Osteoblast (primary cell): Measurements from ENCODE around the gene CARHSP1. TPM values are rescaled to one million over a fixed set of nuclear protein-coding genes. Genes with fewer than 3 reads are reported as not detected.
"Not testable (repeated sequence)": the region's sequence is repeated elsewhere in the genome, so short reads cannot be mapped to it uniquely, and the experiment has no call there.

ENCODE experiments used
- DNase-seq: peaks from one replicate; pipeline ENCODE4 v3.0.0; 2011; ENCODE audit warnings: low spot score, mixed read lengths; ENCODE audit not compliant: insufficient read length; ENCODE audit errors: missing footprints
- H2AFZ ChIP-seq: 2 replicates; pipeline ENCODE4 v1.6.0; 2011; ENCODE audit warnings: mild to moderate bottlenecking, low read length
- H3K27ac ChIP-seq: 2 replicates; pipeline ENCODE4 v1.5.1; 2011; ENCODE audit warnings: mild to moderate bottlenecking, low read depth, low read length, moderate library complexity
- H3K27me3 ChIP-seq: 2 replicates; pipeline ENCODE4 v1.6.0; 2012; ENCODE audit warnings: mild to moderate bottlenecking, control low read depth, inconsistent platforms, low read length, moderate library complexity; ENCODE audit not compliant: insufficient read depth
- H3K36me3 ChIP-seq: 2 replicates; pipeline ENCODE4 v1.5.1; 2011; ENCODE audit warnings: mild to moderate bottlenecking, low read length, control low read depth, moderate library complexity; ENCODE audit not compliant: insufficient read depth
- H3K4me1 ChIP-seq: 2 replicates; pipeline ENCODE4 v1.5.1; 2011; ENCODE audit warnings: mild to moderate bottlenecking, low read length, control low read depth, moderate library complexity; ENCODE audit not compliant: insufficient read depth
- H3K4me2 ChIP-seq: 2 replicates; pipeline ENCODE4 v1.6.0; 2011; ENCODE audit warnings: mild to moderate bottlenecking, low read length; ENCODE audit not compliant: insufficient read depth
- H3K4me3 ChIP-seq: fragments of 200-600 bp; sonication (generic); 3 replicates; pipeline ENCODE4 v1.5.1; 2012; ENCODE audit warnings: mild to moderate bottlenecking, low read length, inconsistent platforms; ENCODE audit not compliant: insufficient read depth
- H3K79me2 ChIP-seq: 2 replicates; pipeline ENCODE4 v1.6.0; 2012; ENCODE audit warnings: mild to moderate bottlenecking, low read length, control low read depth, inconsistent platforms; ENCODE audit not compliant: insufficient read depth
- H3K9me3 ChIP-seq: 2 replicates; pipeline ENCODE4 v1.5.1; 2011; ENCODE audit warnings: low read depth, low read length, control low read depth
- H4K20me1 ChIP-seq: 2 replicates; pipeline ENCODE4 v1.6.0; 2012; ENCODE audit warnings: mild to moderate bottlenecking, low read length, control low read depth; ENCODE audit not compliant: insufficient read depth
- total RNA-seq: library from RNA; depleted of rRNA; stranded (reverse); fragments of >200 nt; gene quantifications from 2 replicates; pipeline ENCODE4 v1.2.3, GENCODE V29; 2012
- TF ChIP-seq, protein P1 (sequence below): IDR thresholded peaks from 2 replicates; pipeline ENCODE4 v1.5.1; 2011; ENCODE audit warnings: mild to moderate bottlenecking, low read depth, low read length, moderate library complexity; ENCODE audit errors: extremely low read depth

Gene CARHSP1
- total RNA-seq, 1 donor = 92.6 TPM

DNA sequence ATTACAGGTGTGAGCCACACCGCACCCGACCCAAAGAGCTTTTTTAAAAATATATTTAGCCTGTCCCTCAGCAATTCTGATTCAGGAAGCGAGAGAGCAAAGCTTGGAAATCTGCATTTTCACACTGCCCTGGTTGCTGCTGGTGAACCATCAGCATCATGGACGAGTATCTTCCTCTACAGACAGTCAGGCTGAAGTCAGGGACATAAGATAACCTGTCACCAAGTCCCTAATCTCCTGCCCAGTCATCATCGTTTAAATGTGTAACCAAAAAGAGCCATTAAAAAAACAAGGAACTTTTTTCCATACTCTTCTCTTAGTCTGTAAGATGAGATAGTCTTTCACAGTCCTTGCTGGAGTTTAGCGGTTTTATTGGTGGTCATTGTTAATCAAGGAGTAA is 64.5 kb downstream of the CARHSP1 start:
- Histone ChIP-seq H3K27ac (no peak overlapping the region), H3K36me3 (peaks cover 84% of the 10 kb centered on the region), H3K4me2 (no peak overlapping the region), H4K20me1 (peaks cover 50% of the 10 kb centered on the region), H3K79me2 (peaks cover 88% of the 10 kb centered on the region), H3K27me3 (no peaks in the 10 kb centered on the region), H2AFZ (no peak overlapping the region), H3K4me1 (peaks cover 10% of the 10 kb centered on the region), H3K9me3 (no peaks in the 10 kb centered on the region), H3K4me3 (no peak overlapping the region)
- TF ChIP-seq, protein P1, sequence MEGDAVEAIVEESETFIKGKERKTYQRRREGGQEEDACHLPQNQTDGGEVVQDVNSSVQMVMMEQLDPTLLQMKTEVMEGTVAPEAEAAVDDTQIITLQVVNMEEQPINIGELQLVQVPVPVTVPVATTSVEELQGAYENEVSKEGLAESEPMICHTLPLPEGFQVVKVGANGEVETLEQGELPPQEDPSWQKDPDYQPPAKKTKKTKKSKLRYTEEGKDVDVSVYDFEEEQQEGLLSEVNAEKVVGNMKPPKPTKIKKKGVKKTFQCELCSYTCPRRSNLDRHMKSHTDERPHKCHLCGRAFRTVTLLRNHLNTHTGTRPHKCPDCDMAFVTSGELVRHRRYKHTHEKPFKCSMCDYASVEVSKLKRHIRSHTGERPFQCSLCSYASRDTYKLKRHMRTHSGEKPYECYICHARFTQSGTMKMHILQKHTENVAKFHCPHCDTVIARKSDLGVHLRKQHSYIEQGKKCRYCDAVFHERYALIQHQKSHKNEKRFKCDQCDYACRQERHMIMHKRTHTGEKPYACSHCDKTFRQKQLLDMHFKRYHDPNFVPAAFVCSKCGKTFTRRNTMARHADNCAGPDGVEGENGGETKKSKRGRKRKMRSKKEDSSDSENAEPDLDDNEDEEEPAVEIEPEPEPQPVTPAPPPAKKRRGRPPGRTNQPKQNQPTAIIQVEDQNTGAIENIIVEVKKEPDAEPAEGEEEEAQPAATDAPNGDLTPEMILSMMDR = no peak
- DNase-seq = no peak

DNA sequence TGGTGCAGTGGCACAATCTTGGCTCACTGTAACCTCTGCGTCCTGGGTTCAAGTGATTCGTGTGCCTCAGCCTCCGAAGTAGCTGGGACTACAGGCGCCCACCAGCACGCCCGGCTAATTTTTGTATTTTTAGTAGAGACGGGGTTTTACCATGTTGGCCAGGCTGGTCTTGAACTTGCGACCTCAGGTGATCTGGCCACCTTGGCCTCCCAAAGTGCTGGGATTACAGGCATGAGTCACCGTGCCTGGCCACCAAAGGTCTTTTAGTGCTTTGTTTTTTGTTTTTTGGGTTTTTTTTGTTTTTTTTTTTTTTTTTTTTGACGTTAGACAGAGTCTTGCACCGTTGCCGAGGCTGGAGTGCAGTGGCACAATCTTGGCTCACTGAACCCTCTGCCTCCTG is 65.1 kb downstream of the CARHSP1 start:
- H3K36me3 ChIP-seq = peaks cover 83% of the 10 kb centered on the region

More for the DNA sequence above, 65.1 kb downstream of the CARHSP1 start:
- H2AFZ ChIP-seq, H3K4me2 ChIP-seq, H3K9me3 ChIP-seq, H3K27ac ChIP-seq, H3K27me3 ChIP-seq, H3K4me3 ChIP-seq, DNase-seq: not testable (repeated sequence)
- H4K20me1 ChIP-seq = peaks cover 52% of the 10 kb centered on the region
- H3K4me1 ChIP-seq = peaks cover 16% of the 10 kb centered on the region
- peaks cover 89% of the 10 kb centered on the region for H3K79me2 ChIP-seq

Other genes starting within 250 kb of the CARHSP1 start
- gene METTL22, start 247.3 kb downstream of the CARHSP1 start, total RNA-seq = 24.5 and 46.0 TPM in 2 replicates
- 5.9 and 6.5 TPM in 2 replicates for gene ABAT, start 194.4 kb downstream of the CARHSP1 start, total RNA-seq
- 3.5 and 4.0 TPM in 2 replicates for gene TMEM186, start 71.4 kb downstream of the CARHSP1 start, total RNA-seq
- 39.5 and 42.7 TPM in 2 replicates for gene PMM2, start 71.2 kb downstream of the CARHSP1 start, total RNA-seq
- not detected in 2 replicates for gene LITAFD, start 13.3 kb upstream of the CARHSP1 start, total RNA-seq
- gene USP7, start 94.9 kb upstream of the CARHSP1 start, total RNA-seq = 46.0 and 51.4 TPM in 2 replicates
- 86.3 and 93.4 TPM in 2 replicates for gene HAPSTR1, start 222.6 kb upstream of the CARHSP1 start, total RNA-seq